K562 (cell line): ENCODE results near the gene B4GALNT3. TPM values are rescaled to one million over a fixed set of nuclear protein-coding genes. Genes with fewer than 3 reads are reported as not detected.

Experiments
- ATF1 ChIP-seq, 2 experiments: fragments of 450-650 bp in 1 of 2; IDR thresholded peaks; 2 replicates each; pipeline ENCODE4 v1.6.1; 2016; ENCODE audit warnings: missing compliant biosample characterization in 1 of 2, missing genetic modification characterization in 1 of 2
- BACH1 ChIP-seq: fragments of 200-800 bp; sonication (Bioruptor generic); IDR thresholded peaks from 2 replicates; pipeline ENCODE4 v1.6.1; 2016; ENCODE audit warnings: missing genetic modification characterization, missing compliant biosample characterization
- BCOR ChIP-seq: fragments of 450-650 bp; IDR thresholded peaks from 2 replicates; pipeline ENCODE4 v1.6.1; 2016
- CXXC5 ChIP-seq: fragments of 250-450 bp; sonication (Bioruptor Pico); IDR thresholded peaks from 2 replicates; pipeline ENCODE4 v1.8.0; 2022; ENCODE audit warnings: inconsistent platforms, mild to moderate bottlenecking, moderate library complexity
- GATAD2A ChIP-seq: fragments of 450-650 bp; IDR thresholded peaks from 2 replicates; pipeline ENCODE4 v1.6.1; 2017
- HIVEP1 ChIP-seq: fragments of 250-450 bp; sonication (Bioruptor Pico); IDR thresholded peaks from 2 replicates; pipeline ENCODE4 v1.4.0; 2020; ENCODE audit warnings: mild to moderate bottlenecking
- KLF1 ChIP-seq: fragments of 450-650 bp; IDR thresholded peaks from 2 replicates; pipeline ENCODE4 v1.6.1; 2016; ENCODE audit warnings: missing genetic modification characterization, missing compliant biosample characterization
- MYC ChIP-seq, 2 experiments: fragments of 250-450 bp in 1 of 2; sonication (Bioruptor Pico) in 1 of 2; IDR thresholded peaks; 2 replicates each; pipeline versions ENCODE4 v1.5.1 to v1.6.1; 2012 to 2021; ENCODE audit warnings: low read depth in 2 of 2, borderline replicate concordance in 1 of 2, improper control_type of control experiment in 1 of 2, low read length in 1 of 2, mild to moderate bottlenecking in 1 of 2, moderate library complexity in 1 of 2
- POLR2H ChIP-seq: IDR thresholded peaks from 2 replicates; pipeline ENCODE4 v1.6.1; 2016; ENCODE audit warnings: missing genetic modification characterization, low read depth, mild to moderate bottlenecking, control low read depth, missing compliant biosample characterization, moderate library complexity
- RFX1 ChIP-seq: fragments of 450-650 bp; IDR thresholded peaks from 2 replicates; pipeline ENCODE4 v1.6.1; 2016; ENCODE audit warnings: mild to moderate bottlenecking, moderate library complexity
- SAFB ChIP-seq: fragments of 200-400 bp; formaldehyde crosslinking; IDR thresholded peaks from 2 replicates; pipeline ENCODE4 v1.6.1; 2017; ENCODE audit warnings: low read depth, low read length, borderline replicate concordance
- TCF7L2 ChIP-seq: fragments of 150-350 bp; IDR thresholded peaks from 2 replicates; pipeline ENCODE4 v1.6.1; 2016; ENCODE audit warnings: low read depth, mild to moderate bottlenecking, low read length, moderate library complexity
- polyA plus RNA-seq, 8 experiments: library from polyadenylated mRNA; depleted of rRNA in 4 of 8; stranded (reverse) in 5 of 8; unstranded in 3 of 8; fragments of >200 nt; fragmentation: Nextera tagmentation in 2 of 8; fragmentation: Illumina TruSeq in 1 of 8; extraction: Ambion mirVana in 2 of 8; extraction: Trizol in 1 of 8; gene quantifications; 2 replicates each; pipeline versions ENCODE4 v1.2.1 to v1.2.3, GENCODE V29; 2011 to 2014; ENCODE audit warnings: inconsistent platforms in 1 of 8, missing spikeins in 1 of 8
- total RNA-seq, 7 experiments: library from RNA; depleted of rRNA in 6 of 7; stranded (reverse); fragments of >200 nt in 6 of 7; fragmentation: Illumina TruSeq in 2 of 7; extraction: Trizol in 2 of 7; gene quantifications; 2 replicates each; pipeline versions ENCODE4 v1.2.1 to v1.2.3, GENCODE V29; 2011 to 2021; ENCODE audit warnings: low replicate concordance in 1 of 7
- TF ChIP-seq, protein P1 (sequence below), 2 experiments: fragments of 450-650 bp; formaldehyde crosslinking in 1 of 2; IDR thresholded peaks; 2 replicates each; pipeline versions ENCODE4 v1.4.0 to v1.6.1; 2014 to 2020; ENCODE audit warnings: mild to moderate bottlenecking in 2 of 2, borderline replicate concordance in 1 of 2, low read depth in 1 of 2
- TF ChIP-seq, protein P2 (sequence below): fragments of 250-450 bp; sonication (Bioruptor Pico); IDR thresholded peaks from 2 replicates; pipeline ENCODE4 v1.5.0; 2020; ENCODE audit warnings: mild to moderate bottlenecking

Gene B4GALNT3
- total and polyA plus RNA-seq, 9 of the 15 experiments (the other 6 are each of a cell fraction or from before 2014, with no cell fraction given), result 0.04 to 0.36 (median 0.10) TPM; not detected in 6

DNA sequence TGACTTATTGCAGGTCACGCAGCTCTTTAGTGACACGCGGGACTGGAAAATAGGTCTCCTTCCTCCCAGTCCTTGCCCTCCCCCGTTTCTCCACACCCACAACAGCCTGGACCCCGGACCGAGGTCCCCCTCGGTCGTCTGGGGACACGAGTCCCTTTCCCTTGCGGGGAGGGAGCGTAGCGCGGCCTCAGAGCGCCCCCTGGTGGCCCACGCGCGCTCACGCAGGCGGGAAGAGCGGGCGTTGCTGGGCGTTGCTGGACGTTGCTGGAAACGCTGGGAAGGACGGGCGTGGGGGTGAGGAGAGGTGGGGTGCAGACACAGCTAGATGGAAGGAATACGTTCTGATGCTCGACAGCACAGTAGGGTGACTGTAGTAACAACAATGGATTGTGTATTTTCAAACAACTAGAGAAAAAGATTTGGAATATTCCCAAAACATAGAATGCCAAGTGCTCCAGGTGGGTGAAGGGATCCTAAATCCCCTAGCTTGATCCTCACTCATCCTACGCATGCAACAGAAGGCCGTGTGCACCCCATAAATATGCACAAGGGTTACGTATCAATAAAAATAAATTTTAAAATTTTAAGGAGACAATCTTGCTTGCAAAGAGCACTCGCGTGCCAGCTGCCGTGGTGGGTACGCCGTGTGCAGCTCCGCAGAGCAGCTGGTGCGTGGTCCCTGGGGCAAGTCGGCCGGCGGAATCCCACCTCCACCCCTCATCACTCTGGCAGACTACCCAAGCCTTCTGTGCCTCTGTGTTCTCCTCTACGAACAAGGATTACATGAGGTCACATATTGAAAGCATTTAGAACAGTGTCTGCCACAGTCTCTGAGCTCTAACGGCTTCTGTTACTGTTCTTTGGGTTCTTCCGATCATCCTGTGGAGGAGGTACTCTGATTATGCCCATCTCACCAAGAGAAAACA, 87.4 kb downstream of the B4GALNT3 start (continued):
- TF ChIP-seq CXXC5 (CRISPR knock-in tag) (peak; percentile 31; the same call in 1 of the 2 replicates), TCF7L2 (no peak), HIVEP1 (CRISPR knock-in tag) (no peak), ATF1 (CRISPR knock-in tag; IDR thresholded peaks at IDR 0.05) (no peak), ATF1 (tag; IDR thresholded peaks at IDR 0.05) (0 out of 2 replicates have a peak, but pooled peaks have one; percentile 8), GATAD2A (0 out of 2 replicates have a peak, but pooled peaks have one; percentile 20), RFX1 (peak; percentile 49), MYC (IDR thresholded peaks at IDR 0.05; ENCODE audit: low read depth, low read length) (0 out of 2 replicates have a peak, but pooled peaks have one; percentile 30), MYC (CRISPR knock-in tag; IDR thresholded peaks at IDR 0.05; ENCODE audit: borderline replicate concordance, low read depth) (no peak), BCOR (peak; percentile 91), POLR2H (tag) (no peak), KLF1 (peak; percentile 97), BACH1 (tag) (no peak), SAFB (0 out of 2 replicates have a peak, but pooled peaks have one; percentile 14)
- TF ChIP-seq, protein P1, sequence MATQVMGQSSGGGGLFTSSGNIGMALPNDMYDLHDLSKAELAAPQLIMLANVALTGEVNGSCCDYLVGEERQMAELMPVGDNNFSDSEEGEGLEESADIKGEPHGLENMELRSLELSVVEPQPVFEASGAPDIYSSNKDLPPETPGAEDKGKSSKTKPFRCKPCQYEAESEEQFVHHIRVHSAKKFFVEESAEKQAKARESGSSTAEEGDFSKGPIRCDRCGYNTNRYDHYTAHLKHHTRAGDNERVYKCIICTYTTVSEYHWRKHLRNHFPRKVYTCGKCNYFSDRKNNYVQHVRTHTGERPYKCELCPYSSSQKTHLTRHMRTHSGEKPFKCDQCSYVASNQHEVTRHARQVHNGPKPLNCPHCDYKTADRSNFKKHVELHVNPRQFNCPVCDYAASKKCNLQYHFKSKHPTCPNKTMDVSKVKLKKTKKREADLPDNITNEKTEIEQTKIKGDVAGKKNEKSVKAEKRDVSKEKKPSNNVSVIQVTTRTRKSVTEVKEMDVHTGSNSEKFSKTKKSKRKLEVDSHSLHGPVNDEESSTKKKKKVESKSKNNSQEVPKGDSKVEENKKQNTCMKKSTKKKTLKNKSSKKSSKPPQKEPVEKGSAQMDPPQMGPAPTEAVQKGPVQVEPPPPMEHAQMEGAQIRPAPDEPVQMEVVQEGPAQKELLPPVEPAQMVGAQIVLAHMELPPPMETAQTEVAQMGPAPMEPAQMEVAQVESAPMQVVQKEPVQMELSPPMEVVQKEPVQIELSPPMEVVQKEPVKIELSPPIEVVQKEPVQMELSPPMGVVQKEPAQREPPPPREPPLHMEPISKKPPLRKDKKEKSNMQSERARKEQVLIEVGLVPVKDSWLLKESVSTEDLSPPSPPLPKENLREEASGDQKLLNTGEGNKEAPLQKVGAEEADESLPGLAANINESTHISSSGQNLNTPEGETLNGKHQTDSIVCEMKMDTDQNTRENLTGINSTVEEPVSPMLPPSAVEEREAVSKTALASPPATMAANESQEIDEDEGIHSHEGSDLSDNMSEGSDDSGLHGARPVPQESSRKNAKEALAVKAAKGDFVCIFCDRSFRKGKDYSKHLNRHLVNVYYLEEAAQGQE (IDR thresholded peaks at IDR 0.05; ENCODE audit: borderline replicate concordance), result peak; percentile 89
- TF ChIP-seq, protein P1 (CRISPR knock-in tag; IDR thresholded peaks at IDR 0.05; ENCODE audit: low read depth), result no peak
- TF ChIP-seq, protein P2, sequence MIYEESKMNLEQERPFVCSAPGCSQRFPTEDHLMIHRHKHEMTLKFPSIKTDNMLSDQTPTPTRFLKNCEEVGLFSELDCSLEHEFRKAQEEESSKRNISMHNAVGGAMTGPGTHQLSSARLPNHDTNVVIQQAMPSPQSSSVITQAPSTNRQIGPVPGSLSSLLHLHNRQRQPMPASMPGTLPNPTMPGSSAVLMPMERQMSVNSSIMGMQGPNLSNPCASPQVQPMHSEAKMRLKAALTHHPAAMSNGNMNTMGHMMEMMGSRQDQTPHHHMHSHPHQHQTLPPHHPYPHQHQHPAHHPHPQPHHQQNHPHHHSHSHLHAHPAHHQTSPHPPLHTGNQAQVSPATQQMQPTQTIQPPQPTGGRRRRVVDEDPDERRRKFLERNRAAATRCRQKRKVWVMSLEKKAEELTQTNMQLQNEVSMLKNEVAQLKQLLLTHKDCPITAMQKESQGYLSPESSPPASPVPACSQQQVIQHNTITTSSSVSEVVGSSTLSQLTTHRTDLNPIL (CRISPR knock-in tag), result no peak
